GM18517 (cell line): Measurements from ENCODE around the gene GPBP1L1.
"Not testable (repeated sequence)": the region's sequence is repeated elsewhere in the genome, so short reads cannot be mapped to it uniquely, and the experiment has no call there.

Experiments used
- ATAC-seq: cut with Tn5 transposase; IDR thresholded peaks from one replicate; pipeline ENCODE4 v1.9.1; 2021; ENCODE audit warnings: mild to moderate bottlenecking, moderate library complexity; ENCODE audit not compliant: unreplicated experiment

GPBP1L1 gene

GRCh38 chr1:45684402-45684801 lies 1.9 kb downstream of the GPBP1L1 start:
- ATAC-seq: no peak

DNA sequence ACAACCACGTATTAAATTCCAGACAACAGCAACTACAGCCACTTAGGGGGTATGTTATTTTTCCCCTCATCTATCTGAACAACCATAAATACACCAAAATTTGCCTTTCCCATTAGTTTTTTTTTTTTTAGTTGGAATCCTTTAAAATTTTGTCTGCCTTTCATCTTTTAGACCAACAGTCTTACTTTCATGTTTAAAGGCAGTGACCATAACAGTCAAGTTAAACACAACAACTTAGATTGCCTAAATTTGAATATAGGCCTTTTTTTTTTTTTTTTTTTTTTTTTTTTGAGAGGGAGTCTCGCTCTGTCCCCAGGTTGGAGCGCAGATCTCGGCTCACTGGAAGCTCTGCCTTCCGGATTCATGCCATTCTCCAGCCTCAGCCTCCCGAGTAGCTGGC lies 3.4 kb downstream of the GPBP1L1 start:
- no peak for ATAC-seq

DNA sequence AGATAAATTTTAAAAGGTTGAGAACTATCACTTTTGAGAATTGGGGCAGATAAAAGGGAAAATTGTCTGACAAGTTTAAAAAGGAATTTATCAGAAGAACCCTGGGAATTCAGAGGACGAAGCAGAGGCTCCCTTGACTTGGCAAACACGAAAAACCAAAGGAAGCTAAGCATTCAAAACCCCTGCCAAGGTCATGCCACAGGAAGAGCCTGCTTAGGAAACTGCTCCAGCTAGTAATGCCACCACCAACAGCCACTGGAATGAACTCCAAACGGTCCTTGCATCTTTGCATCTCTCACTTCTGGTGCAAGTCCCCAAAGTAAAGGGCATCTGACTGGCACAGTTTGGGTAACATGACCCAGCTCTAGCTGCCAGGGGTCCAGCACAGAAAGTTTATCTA lies 7.2 kb downstream of the GPBP1L1 start:
- no peak for ATAC-seq

DNA sequence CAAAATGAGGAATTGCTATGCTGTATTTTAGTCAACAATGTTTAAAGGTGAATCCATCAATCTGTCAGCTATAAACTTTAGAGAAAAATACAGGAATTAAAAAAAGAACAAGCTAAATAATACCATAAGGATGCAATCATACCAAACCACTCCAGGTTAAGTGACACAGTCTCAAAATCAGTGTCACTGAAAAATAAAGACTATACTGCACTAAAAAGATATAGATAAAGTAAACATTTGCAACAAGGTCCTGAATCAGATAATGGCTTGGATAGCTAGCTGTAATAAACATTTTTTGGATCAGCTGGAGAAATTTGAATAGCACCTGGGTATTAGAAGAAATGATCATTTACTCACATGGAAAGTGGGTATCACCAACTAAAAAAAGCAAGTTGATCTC lies 7.8 kb downstream of the GPBP1L1 start:
- no peak for ATAC-seq

- ATAC-seq: no peak
Measured at GRCh38 chr1:45677751-45678245, 8.5 kb downstream of the GPBP1L1 start.

DNA sequence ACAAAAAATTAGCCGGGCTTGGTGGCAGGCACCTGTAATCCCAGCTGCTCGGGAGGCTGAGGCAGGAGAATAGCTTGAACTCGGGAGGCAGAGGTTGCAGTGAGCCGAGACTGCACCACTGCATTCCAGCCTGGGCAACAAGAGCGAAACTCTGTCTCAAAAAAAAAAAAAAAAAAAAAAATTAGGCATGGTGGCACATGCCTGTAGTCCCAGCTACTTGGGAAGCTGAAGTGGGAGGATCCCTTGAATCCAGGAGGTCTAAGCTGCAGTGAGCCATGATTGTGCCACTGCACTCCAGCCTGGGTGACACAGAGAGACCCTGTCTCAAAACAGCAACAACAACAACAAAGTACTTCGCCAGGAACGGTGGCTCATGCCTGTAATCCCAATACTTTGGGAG lies 9.8 kb downstream of the GPBP1L1 start:
- ATAC-seq: not testable (repeated sequence)

GRCh38 chr1:45674478-45674877 lies 11.9 kb downstream of the GPBP1L1 start:
- no peak for ATAC-seq

GRCh38 chr1:45673956-45674355 lies 12.4 kb downstream of the GPBP1L1 start:
- no peak for ATAC-seq

- ATAC-seq: no peak
Measured at GRCh38 chr1:45669859-45670655, 16.3 kb downstream of the GPBP1L1 start.

DNA sequence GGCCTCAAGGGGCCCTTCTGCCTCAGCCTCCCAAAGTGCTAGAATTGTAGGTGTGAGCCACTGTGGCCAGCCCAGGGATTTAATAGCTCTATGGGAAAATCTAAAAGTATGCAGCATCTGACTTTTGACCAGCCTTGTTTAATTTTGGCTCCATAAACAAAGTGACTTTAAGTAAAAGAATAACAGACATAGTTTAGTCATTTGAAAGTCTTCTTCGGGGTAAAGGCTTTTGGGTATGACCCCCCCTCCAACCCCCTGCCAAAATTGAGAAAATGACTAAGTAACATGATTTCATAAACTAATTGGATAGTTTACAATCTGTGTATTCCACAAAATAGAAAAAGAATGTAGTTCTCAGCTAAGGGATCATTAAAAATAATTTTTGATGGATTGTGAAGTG lies 17.0 kb downstream of the GPBP1L1 start:
- no peak for ATAC-seq

DNA sequence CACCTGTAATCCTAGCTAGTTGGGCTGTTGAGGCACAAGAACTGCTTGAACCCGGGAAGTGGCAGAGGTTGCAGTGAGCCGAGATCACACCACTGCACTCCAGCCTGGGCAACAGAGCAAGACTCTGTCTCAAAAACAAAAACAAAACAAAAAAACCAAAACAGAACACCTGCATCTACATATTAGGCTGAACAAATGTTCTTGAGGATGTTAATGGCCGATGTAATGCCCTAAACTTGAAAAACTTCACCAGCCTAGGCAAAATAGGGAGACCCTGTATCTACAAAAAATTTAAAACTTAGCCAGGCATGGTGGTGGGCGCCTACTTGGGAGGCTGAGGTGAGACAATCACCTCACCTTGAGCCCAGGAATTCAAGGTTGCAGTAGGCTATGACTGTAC lies 17.8 kb downstream of the GPBP1L1 start:
- ATAC-seq: no peak

DNA sequence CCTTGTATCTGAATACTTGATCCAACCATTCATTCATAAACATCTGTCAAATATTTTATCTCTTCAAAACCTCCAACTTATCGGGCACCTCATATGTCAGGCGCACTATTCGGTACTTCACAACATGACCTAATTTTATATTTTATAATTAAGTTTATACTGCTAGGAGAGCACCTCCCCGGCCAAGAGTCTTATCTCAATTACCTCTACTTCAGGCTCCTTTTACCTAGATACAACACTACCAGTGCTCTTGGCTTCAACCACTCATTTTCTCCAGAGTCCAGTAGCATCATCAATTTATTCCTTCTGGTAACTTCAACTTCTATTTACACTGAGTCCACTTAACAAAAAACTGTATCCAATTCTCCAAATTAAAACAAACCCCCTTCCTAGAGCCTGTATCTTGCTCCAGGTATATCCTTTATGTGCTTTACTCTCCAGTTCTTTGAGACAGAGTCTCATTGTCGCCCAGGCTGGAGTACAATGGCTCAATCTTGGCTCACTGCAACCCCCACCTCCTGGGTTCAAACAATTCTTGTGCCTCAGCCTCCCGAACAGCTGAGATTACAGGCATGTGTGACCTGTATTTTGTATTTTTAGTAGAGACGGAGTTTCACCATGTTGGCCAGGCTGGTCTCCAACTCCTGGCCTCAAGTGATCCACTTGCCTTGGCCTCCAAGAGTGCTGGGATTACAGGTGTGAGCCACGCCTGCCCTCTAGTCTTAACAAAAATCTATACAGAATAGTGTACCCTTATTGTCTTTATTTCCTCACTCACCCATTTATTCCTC lies 18.8 kb downstream of the GPBP1L1 start:
- no peak for ATAC-seq

GRCh38 chr1:45666836-45667235 lies 19.5 kb downstream of the GPBP1L1 start:
- ATAC-seq: no peak

- no peak for ATAC-seq
Measured at GRCh38 chr1:45660336-45660735, 26.0 kb downstream of the GPBP1L1 start.

DNA sequence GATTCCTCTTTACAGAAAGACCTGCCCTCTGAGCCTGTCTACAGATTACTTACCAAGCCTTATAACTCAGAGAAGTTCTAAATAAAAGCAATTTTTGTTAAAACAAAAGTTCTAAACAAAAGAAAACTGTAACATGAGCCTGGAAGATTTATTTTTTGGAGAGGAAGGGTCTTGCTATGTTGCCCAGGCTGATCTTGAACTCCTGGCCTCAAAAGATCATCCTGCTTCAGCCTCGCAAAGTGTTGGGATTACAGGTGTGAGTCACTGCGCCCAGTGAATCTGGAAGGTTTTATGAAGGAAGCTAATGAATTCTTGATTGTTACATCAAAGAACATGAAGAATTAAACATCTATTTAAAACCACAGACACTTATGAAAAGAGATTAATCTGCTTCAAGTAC lies 27.1 kb downstream of the GPBP1L1 start:
- ATAC-seq: no peak

GRCh38 chr1:45658171-45658570 lies 28.2 kb downstream of the GPBP1L1 start:
- no peak for ATAC-seq

DNA sequence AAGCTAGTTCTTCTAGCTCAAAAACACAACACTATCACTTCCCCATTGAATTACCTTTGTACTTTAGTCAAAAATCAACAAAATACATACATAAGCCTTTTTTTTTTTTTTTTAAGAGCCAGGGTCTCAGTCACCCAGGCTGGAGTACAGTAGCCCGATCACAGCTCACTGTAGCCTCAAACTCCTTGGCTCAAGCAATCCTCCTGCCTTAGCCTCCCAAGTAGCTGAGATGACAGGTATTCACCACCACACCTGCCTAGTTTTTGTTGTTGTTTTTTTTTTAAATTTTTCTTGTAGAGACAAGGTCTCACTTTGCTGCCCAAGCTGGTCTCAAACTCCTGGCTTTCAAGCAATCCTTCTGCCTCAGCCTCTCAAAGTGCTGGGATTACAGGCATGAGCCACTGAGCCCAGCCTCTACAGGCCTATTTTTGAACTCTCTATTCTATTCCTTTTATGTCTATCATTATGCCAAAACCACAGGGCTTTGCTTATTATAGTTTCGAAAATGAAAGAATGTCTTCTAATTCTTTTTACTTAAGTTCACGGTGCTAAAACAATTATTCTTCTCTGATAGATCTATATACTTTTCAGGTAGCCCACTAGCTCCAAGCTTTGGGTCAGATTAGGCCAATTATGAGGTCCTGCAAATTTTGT lies 29.6 kb downstream of the GPBP1L1 start:
- no peak for ATAC-seq

- ATAC-seq: no peak
Measured at GRCh38 chr1:45654540-45655280, 31.6 kb downstream of the GPBP1L1 start.

- no peak for ATAC-seq
Measured at GRCh38 chr1:45647248-45648021, 38.9 kb downstream of the GPBP1L1 start.

DNA sequence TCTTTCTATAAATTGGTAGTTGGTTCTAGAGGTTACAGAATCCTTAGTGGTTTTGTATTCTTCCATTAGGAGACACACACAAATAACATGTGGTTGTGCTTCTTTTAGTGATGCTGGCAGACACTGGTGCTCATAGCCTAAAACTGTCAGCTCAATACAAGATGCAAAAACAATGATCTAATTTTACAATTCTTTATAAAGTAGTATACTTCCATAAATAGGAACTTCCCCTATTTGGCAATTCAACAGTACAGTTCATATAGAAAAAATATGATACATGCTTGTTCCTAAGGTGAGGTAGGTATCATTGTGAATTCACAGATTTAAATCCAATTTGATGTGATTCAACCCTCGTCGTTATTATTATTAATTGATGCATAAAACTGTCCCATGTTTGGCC lies 41.7 kb downstream of the GPBP1L1 start:
- no peak for ATAC-seq
